ENCODE data around the gene EMP3.
A peak's percentile ranks its signal among the peaks of the same experiment; 100 is the strongest.
"Not testable (repeated sequence)": the region's sequence is repeated elsewhere in the genome, so short reads cannot be mapped to it uniquely, and the experiment has no call there.

EMP3 gene

GRCh38 chr19:48315712-48316111, 9.6 kb upstream of the EMP3 start:
- TF ChIP-seq CTCF (IDR thresholded peaks at IDR 0.05; ENCODE audit: borderline replicate concordance, control extremely low read depth, extremely low read depth, insufficient read depth, missing control alignments), result no peak
- in situ Hi-C loops (cut with MboI; ENCODE audit: low sequenced_read_pairs, unreplicated experiment), result loop anchor here (25.0 kb wide), 1 partner anchor 272 kb away; no protein-coding TSS in a partner anchor
- no peak for DNase-seq (ENCODE audit: low spot score)

DNA sequence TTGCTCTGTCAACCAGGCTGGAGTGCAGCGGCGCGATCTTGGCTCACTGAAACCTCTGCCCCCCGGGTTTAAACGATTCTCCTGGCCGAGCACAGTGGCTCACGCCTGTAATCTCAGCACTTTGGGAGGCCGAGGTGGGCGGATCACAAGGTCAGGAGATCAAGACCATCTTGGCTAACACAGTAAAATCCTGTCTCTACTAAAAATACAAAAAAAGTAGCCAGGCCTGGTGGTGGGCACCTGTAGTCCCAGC, 7.7 kb upstream of the EMP3 start:
- in situ Hi-C loops (cut with MboI; ENCODE audit: low sequenced_read_pairs, unreplicated experiment), result loop anchor here (25.0 kb wide), 1 partner anchor 270 kb away; no protein-coding TSS in a partner anchor
- not testable (repeated sequence) for DNase-seq (ENCODE audit: low spot score)

DNA sequence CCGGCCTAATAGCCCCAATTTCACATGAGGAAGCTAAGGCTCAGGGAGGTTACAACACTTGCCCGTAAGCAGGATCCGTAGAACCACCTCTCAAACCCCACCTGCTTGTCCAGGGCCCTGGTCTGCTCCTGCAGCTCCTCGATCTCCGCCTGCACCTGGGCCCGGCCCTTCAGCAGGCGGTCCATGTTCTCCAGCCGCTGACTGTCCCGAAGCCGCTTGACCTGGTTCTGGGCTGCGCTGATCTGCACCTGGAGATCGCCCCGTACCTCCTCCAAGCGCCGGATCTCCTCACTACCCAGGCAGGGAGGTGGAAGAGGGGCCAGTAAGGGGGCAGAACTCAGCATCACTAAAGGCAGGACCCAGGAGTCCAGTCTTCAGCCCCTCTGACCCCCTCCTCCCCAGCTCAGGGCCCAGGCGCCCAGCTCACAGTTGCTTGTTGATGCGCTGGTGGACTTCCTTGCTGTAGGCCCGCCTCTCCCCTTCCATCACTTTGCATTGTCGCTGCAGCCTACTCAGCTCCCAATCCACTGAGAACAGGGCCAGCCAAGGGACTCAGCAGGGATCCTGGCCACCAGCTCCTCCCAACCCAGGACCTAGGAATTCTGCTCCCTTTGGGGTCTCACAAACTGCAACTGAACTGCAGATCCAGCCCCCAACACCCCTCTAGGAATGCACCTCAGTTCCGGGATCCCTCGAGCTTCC, 6.9 kb upstream of the EMP3 start:
- TF ChIP-seq CTCF (IDR thresholded peaks at IDR 0.05; ENCODE audit: borderline replicate concordance, control extremely low read depth, extremely low read depth, insufficient read depth, missing control alignments), result no peak
- DNase-seq (ENCODE audit: low spot score), result no peak
- in situ Hi-C loops (cut with MboI; ENCODE audit: low sequenced_read_pairs, unreplicated experiment), result loop anchor here (25.0 kb wide), 1 partner anchor 269 kb away; no protein-coding TSS in a partner anchor

- peak; percentile 91 for TF ChIP-seq CTCF (IDR thresholded peaks at IDR 0.05; ENCODE audit: borderline replicate concordance, control extremely low read depth, extremely low read depth, insufficient read depth, missing control alignments)
- in situ Hi-C loops (cut with MboI; ENCODE audit: low sequenced_read_pairs, unreplicated experiment), result loop anchor here (25.0 kb wide), 1 partner anchor 267 kb away; no protein-coding TSS in a partner anchor
- DNase-seq (ENCODE audit: low spot score), result peak; percentile 74
Measured at GRCh38 chr19:48319647-48320541, 5.5 kb upstream of the EMP3 start.

DNA sequence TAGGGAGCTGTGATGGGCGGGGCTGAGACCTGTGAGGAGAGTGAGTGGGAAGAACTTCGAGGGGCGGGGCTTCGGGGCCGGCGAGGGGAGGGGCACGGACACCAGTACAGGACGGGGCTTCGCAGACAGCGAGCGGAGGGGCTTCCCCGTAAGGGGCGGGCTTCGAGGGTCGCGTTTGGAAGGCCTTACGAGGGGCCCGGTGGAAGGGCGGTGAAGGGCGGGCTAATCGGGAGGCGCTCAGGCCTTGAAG, 4.1 kb upstream of the EMP3 start:
- in situ Hi-C loops (cut with MboI; ENCODE audit: low sequenced_read_pairs, unreplicated experiment), result loop anchor here (25.0 kb wide), 1 partner anchor 266 kb away; no protein-coding TSS in a partner anchor
- TF ChIP-seq CTCF (IDR thresholded peaks at IDR 0.05; ENCODE audit: borderline replicate concordance, control extremely low read depth, extremely low read depth, insufficient read depth, missing control alignments), result no peak
- peak; percentile 99 for DNase-seq (ENCODE audit: low spot score)

- in situ Hi-C loops (cut with MboI; ENCODE audit: low sequenced_read_pairs, unreplicated experiment), result loop anchor here (25.0 kb wide), 1 partner anchor 265 kb away; no protein-coding TSS in a partner anchor
- DNase-seq (ENCODE audit: low spot score), result peak; percentile 96
- TF ChIP-seq CTCF (IDR thresholded peaks at IDR 0.05; ENCODE audit: borderline replicate concordance, control extremely low read depth, extremely low read depth, insufficient read depth, missing control alignments), result no peak
Measured at GRCh38 chr19:48321622-48322591, 3.4 kb upstream of the EMP3 start.
